Hippocampal formation (tissue), 2 donors: ENCODE results near the gene UPP1.
A peak's percentile ranks its signal among the peaks of the same experiment; 100 is the strongest.

Experiments used
- DNase-seq, 2 donors: peaks; one replicate each; lab custom pipeline; 2025; lab: John Stamatoyannopoulos, UW

The UPP1 gene

DNA sequence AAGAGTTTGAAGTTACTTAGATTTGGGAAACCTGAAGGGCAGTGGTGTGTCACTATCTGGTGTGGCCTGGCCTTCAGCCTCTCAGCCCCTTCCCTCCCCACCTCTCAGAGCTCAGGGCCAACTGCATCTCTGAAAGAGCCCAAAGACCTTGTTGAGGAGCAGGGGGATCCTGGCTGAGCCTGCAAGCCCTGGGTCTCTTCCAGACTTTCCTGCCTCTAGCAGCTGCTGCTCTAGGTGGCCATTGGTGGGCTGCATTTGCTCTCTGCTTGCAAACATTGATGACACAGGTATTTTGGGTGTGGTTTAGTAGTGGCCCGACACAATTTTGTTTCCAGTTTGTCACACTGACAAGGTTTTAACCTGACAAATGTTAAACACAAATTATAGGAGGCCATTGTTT lies 3.1 kb upstream of the UPP1 start:
- DNase-seq = no peak

DNA sequence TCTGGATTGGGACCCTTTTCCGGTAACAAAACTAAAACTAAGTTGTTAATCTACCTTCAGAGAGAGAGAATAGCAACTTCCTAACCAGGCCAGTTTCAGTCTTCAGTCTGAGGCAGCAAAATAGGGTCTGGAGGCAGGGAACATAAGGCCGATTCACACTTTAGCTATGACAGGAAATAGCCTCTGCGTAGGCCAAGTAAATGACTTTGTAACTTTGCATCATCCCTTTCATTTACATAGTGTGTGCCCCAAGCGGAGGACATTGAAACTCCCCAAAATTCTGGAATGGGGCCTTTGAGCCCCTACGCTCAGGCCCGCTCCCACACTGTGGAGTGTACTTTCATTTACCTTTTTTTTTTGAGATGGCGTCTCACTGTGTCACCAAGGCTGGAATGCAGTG lies 1.7 kb upstream of the UPP1 start:
- no peak for DNase-seq

DNA sequence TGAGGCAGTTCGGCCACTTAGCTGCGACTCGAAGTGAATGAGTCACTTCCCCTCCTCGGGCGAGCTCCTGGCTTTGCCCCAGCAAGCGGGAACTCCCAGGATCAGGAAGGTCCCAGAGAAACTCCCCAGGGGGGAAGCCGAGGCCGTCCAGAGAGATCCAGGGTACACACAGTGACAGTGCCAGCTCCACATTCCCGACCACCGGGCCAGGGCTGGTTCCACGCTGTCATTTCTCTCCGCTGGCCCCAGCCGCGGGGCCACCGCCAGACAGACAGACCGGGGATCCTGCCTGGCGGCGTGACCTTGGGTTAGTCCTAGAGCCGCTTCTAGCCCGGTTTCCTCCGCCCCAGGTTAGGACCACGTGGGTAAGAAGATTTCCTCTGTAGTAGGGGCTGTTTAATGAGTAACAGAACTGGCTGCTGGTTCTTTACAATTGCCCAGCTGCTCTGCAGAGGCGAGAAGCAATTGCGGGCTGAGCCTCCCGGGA lies 463 bp upstream of the UPP1 start:
- DNase-seq = peak in 1 of 2 donors; percentile 52

DNA sequence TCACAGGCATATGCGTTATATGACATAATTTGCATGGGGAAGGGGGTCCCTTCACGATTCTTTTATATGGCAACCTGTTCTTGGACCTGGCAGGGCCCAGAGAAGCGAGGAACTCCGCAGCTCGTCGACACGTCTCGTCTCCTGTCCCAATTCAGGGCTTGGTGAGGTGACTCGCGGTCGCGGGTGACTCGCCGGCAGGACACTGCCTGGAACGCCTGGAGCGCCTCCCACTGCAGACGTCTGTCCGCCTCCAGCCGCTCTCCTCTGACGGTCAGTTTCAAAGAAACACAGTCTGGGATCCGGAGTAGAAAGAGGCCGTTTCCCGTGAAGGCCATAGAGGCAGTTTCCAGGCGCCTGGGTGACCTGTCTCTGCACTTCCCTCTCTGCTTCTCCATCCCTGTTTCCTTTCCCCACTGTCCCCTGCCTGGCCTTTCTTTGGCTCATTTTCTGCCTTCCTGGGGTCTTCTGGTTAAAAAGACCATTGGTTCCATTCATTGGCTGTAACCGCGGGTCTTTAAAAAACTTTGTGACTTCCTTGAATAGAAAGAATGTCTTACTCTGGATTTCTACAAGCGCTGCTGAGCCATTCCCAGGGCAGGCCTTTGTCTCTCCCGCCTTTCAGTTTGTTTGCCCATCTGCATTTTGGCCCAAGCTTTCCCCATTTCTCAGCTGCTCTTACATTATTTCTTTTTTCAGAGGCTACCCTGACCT lies 1.2 kb downstream of the UPP1 start:
- peak in 1 of 2 donors; percentile 29 for DNase-seq

DNA sequence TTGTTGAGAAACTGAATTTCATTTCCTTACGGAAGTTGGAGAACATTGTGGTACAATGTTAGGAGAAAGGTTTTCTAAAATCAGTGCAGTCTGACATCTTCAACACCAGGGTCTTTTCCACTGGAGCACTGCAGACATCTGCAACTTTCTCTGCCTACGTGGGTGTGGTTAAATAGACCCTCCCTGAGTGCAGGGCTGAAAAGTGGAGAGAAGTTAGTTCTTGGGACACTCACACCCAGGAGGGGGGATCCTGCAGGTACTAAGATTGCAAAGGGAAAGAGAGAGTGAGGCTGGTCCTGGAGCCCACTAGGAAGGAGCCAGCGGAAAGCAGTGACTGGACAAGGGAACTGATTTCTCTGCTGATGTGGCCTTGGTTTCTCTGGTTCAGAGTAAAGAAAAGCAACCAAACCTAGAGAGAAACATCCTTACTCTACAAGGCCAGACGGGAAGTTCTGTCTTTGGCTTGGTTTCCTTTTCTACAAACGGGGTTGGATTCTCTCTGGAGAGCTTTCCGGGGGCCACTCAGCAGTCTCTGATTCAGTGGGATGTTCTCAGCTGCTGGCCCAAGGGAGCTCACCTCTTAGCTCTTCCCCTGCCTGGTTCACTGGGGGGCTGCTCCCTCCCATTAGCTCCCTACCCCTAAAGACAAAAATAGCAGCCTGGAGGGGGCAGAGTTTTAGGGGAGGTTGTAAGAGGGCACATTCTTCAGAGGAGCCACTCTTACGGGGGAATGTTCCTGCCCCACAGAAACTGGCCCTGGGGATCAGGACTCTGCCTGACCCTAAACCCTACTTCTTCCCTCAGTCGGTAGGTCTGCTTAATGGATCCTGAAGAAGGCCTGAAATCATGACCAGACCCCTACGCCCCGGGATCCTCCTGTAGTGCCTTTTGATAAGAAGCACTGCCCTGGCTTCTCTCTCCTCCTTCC lies 2.7 kb downstream of the UPP1 start:
- no peak for DNase-seq

DNA sequence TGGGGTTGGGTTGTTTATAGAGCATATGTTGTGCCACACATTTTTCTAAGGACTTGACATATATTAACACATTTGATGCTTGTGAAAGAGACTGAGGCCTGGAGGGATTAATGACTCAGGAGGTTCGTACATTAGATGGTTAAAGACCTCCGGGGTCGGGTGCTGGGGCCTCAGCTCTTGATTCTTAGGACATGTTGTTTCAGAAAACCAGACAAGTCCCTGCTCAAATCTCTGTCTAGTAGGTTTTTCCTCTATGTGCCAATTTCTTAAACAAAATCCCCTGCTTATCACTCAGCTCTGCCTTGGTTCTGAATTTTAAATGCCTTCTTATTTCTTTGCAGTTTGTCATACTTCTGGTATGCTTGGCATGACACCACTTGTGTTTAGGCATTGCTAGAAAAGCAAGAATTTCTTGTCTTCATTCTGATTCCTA lies 5.8 kb downstream of the UPP1 start:
- no peak for DNase-seq

DNA sequence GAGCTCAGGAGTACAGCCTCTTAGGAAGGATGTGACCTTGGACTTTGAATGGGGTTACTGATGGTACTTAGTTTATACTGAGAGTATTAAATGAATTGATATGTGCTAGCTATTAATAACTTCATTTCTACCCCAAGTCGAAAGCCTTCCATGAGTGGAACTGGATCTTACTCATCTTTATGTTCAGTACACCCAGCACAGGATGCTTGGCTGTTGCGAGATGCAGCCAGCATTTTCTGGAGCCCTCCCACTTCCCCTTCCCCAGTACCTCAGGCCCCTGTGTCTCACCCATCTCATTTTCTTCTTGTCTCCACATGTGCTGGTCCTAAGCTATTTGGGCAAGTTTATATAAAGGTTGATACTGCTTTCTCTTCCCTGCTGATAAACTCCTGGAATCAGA lies 7.2 kb downstream of the UPP1 start:
- DNase-seq = no peak

DNA sequence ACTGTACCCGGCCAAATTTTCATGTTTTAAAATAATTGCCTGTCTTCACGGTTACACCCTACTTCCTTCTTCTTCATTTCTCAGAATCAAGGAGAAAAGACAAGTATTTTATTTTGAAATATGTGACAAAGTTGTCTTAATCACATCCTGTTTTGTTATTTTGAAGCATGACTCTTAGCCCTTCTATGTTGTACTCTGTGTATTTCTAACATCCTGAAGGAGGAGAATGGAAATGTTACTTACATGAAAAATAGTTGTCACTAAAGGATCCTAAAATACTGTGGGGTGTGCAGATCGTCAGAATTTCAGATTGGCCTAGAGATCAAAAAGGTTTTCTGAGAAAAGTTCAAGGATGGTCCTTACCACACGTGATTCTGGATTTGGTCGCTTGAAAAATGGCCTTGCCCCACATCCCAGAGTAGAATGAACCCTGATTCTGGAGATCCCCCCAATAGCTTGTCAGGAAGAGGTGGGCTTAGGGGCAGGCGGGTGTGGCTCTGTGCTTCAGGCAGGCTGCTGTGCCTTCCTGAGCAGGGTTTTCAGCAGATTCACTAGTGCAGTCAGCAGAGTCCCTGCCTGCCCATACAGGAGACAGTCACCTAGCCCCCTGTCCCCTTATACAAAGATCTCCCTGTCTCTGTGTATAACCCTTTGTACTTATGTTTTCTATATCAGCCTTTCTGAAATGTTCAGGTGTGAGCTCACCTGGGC lies 8.6 kb downstream of the UPP1 start:
- no peak for DNase-seq

DNA sequence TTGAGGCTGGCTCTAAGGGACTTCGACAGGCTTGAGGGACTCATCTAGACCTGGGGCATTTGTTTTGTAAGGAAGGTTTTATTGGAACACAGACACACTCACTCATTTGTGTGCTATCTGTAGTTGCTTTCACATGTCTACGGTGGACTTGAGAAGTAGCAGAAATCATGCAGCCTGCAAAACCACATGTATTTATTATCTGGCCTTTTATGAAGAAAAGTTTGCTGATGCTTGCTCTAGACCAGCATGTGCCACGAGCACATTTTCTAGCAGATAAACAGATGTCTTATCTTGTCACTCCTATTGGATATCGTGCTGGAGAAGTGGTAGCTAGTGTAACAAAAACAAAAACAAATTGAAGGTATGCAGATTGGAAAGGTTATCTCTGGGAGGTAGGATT lies 9.8 kb downstream of the UPP1 start:
- no peak for DNase-seq

DNA sequence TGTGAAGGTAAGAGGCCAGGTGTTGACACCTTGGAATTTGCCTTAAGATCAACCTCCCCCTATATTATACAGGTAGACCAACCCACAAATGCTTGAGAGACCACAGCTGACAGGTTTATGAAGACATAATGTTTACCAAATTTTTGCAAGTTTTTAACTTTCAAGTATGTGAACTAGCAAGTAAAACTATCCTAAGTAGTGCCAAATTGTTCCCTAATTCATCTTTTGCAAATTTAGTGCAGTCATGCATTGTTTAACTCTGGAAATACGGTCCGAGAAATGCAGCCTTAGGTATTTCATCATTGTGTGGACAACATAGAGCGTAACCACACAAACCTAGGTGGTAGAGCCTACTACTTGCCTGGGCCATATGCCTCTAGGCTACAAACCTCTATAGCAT lies 10.7 kb downstream of the UPP1 start:
- no peak for DNase-seq

DNA sequence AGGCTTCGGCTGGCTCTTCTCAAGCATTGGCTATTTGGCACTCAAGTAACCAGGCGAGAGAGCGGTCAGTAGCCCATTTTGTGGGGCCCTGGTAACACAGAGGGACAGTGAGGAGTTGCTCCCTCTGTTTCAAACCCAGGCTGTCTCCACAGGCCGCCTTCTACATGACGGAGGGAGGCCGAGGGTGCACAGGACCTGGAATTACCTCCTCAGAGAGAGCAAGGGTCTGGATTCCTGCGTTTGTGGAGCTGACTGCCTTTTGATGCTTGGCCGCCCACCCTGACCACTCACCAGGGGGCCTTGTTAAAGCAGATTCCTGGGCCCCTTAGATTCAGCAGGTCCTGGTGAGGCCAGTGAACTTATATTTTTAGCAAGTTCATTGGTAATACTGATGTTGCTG lies 12.3 kb downstream of the UPP1 start:
- DNase-seq = no peak

DNA sequence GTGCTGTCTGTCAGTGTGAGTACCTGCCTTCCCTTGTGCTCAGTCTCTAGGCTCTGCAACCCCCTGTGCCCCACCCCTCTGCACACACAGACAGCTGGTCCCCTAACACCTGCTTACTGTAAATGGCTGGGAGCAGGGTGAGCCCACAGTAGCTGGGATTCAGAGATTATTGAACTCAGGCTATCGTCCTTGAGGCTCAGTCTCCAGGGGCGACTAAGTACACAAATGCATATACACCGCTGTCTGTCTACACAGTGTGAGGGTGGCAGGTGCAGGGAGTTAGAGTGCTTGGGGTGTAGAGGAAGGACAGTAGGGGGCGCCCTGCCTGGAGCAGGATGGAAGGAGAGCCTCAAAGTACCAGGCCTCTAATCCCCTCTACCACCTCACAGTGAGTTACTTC lies 12.9 kb downstream of the UPP1 start:
- no peak for DNase-seq

DNA sequence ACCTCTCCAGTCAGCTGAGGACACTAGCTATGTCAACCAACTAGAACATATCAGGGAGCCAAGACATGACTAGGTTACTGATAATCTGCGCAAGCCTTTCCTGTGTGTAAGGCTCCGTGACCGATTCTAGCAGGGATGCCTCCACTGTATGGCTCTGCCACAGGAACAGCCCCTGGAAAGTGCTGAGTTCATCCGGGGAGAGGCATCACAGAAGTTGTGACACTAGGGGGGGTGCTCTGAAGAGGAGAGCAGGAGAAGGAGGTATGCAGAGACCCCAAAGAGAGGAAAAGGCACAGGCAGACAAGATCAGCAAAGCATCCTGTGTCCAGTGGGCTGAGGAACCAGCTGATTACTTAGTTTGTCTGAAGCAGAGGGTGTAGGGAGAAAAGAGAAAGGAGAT lies 13.5 kb downstream of the UPP1 start:
- no peak for DNase-seq

DNA sequence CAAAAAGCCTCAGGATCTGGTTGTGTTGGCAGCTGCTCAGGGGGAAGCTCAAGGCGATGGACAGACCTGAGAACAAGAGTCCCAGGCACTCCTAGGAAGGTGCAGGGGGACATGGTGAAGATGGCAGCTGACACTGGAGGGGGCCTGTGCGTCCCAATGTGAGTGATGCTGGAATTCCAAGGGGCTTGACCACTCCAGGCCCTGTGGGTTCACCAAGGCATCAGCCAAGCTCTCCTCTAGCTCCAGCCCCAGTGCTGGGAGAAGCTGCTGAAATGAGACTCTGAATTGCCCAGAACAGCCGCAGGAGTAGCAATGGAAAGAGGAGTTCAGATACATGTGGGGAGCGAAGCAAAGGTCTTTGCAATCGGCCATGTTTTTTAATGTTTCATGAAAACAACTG lies 16.0 kb downstream of the UPP1 start:
- DNase-seq = no peak

DNA sequence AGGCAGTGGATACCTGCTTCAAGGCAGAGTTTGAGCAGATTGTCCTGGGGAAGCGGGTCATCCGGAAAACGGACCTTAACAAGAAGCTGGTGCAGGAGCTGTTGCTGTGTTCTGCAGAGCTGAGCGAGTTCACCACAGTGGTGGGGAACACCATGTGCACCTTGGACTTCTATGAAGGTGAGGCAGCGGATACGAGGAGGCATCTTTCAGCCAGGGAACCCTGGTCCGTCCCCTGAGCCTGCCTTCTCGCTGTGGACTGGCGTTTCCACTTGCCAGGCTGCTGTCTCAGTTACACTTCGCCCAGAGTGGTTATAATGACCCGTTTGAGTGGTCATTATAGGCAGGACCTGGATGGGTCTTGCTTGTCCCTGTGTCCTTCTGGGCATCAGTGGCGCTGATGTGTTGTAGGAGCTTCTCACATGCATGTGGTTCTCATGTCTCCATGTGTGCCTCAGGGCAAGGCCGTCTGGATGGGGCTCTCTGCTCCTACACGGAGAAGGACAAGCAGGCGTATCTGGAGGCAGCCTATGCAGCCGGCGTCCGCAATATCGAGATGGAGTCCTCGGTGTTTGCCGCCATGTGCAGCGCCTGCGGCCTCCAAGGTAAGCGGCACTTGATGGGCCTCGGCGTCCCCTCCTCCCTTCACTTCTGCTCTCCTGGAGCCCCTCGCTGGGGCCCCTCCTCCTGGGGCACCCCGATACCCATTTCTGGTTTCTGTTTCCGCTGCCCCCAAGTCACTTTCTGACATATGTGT lies 18.0 kb downstream of the UPP1 start:
- DNase-seq = no peak

DNA sequence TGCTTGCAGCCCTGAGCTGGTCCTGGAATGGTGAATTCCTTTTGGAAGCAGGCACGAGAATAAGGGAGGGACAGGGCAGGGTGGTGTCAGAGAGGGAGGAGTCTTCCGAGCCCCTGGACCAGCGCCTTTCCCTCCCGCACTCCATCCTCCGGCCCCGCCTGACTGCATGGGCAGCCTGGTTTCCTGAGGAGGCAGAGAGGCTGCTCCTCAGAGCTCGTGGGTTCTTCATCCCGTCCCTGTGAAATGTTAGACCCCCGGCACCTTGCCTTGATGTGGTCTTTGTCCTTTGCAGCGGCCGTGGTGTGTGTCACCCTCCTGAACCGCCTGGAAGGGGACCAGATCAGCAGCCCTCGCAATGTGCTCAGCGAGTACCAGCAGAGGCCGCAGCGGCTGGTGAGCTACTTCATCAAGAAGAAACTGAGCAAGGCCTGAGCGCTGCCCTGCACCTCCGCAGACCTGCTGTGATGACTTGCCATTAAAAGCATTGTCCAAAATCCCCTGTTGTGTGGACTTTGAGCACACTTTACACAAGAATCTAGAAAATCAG lies 18.9 kb downstream of the UPP1 start:
- no peak for DNase-seq

DNA sequence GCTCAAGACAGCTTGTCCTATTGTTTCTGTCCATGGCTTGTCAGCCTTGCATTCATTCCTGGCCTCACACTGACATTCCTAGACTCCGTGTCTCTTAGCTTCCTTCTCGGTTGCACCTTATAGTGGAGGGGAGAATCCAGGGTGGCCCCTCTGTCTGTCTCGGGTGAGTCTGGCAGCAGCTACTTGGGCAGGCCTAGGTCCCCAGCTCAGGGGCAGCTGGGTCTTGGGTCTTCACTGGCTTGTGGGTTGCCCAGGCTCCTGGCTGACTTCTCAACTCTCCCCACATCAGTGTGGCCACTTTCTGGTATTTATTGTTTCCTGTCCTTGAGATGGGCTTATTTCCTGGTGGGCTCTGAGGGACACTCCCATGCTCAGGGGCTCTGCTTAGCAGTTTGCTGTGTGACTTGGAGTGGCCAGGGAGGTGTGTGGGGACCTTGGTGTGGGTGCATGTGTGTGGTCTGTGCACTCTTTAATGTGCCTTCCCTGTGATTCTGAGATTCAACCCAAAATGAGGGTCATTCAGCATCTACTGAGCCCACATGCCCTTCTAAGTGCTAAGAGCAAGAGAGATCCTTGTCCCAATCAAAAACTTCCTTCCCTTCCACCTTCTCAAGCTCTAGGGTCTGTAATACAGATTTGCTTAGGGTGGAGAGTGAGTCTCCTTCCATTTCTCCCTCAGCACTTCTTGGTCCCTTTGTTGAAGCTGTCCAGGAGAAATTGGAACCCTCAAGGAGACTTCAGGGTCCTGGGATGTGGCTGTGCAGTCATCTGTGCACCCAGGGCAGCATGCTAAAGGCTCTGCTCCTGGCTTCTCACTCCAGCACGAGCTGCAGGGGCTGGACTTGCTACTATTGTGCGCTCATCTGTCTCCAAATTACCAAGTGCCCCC lies 20.1 kb downstream of the UPP1 start:
- DNase-seq = no peak

DNA sequence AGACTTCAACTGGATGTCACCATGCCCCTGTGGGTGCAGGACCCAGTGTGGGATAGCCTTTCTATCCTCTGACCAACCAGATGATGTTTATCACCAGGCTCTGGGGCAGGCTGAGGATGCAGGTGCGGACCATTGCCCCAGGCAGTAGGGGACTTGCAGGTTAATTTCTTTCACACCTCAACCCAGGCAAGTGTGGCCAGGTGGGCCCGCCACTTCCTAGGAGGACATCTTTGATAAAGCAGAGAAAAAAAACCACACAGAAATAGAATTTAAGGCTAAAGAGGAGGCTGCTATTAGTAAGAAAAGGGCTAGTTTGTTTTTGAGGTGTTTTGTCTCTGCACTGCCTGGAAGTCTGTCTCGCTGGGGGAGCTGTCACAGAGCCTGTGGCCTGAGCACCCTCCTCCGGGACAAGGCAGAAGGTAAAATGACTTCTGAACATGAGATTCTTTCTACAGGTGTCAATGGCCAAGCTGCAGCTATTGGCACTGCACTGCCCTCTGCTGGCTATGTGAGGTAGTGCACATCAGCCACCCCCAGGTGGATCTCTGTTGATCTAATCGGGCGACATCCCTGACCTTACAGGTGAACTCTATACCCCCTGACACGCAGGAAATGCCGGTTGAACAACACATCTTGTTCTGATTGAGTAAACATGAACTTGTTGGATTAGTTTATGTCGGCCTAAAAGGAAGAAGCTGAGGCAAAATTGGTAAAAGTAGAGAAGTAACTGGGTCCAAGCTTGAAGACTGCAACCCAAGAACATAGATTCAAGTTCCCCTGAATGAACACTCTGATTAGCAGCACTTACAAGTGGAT lies 21.0 kb downstream of the UPP1 start:
- peak; percentile 27 to 50 for DNase-seq

DNA sequence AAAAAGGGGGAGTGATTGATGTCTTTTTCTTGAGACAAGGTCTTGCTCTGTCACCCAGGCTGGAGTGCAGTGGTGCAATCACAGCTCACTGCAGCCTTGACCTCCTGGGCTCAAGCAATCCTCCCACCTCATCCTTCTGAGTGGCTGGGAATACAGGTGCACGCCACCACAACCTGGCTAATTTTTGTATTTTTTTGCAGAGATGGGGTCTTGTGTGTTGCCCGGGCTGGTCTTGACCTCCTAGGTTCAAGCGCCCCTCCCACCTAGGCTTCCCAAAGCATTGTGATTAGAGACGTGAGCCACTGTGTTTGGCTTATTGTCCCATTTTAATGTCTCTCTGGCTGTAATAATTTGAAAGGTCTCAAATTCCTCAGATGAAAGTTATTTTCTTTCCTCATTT lies 21.8 kb downstream of the UPP1 start:
- DNase-seq = no peak

DNA sequence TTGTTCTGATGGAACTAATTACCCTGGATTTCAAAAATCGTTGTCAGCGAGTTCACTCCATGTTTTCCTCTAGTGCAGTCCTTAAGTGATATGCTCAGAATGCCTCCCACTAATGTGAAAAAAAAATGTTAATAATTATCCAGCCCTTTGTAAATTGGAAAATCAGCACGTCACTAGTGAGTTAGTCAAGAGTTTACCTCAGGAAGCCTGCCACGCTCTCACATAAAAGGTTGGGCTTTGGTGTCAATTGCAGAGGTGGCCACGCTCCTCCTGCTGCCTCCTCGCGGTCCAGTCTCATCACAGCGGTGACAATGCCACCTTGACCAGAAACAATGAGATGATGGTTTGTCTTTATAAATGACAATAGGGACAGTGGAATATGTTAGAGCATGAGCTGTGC lies 22.5 kb downstream of the UPP1 start:
- DNase-seq = no peak
